SK-N-SH treated with all-trans-retinoic acid at 6 μM for 48 hours (cell line): Measurements from ENCODE around the gene MROH7.

Experiments used
- ATAC-seq: fragments of 200-7000 bp; cut with Tn5 transposase; 3 replicates; pipeline ENCODE4 v1.9.1; 2020; ENCODE audit warnings: mild to moderate bottlenecking, moderate library complexity
- ARNTL ChIP-seq: fragments of 450-650 bp; formaldehyde crosslinking; IDR thresholded peaks from 2 replicates; pipeline ENCODE4 v1.5.0; 2020; ENCODE audit warnings: low read depth, mild to moderate bottlenecking, moderate library complexity, borderline replicate concordance
- BACH2 ChIP-seq: fragments of 250-450 bp; sonication (Bioruptor Pico); IDR thresholded peaks from 2 replicates; pipeline ENCODE4 v1.9.0; 2021; ENCODE audit warnings: mild to moderate bottlenecking, borderline replicate concordance
- CREB5 ChIP-seq: fragments of 250-450 bp; sonication (Bioruptor Pico); IDR thresholded peaks from 2 replicates; pipeline ENCODE4 v1.5.1; 2020; ENCODE audit warnings: low read depth, mild to moderate bottlenecking, moderate library complexity
- CSDC2 ChIP-seq: fragments of 250-450 bp; sonication (Bioruptor Pico); IDR thresholded peaks from 2 replicates; pipeline ENCODE4 v1.5.0; 2020; ENCODE audit warnings: mild to moderate bottlenecking, moderate library complexity
- CSRNP3 ChIP-seq: fragments of 250-450 bp; sonication (Bioruptor Pico); IDR thresholded peaks from 2 replicates; pipeline ENCODE4 v1.5.1; 2021; ENCODE audit warnings: mild to moderate bottlenecking, moderate library complexity
- ESRRG ChIP-seq: fragments of 250-450 bp; sonication (Bioruptor Pico); IDR thresholded peaks from 2 replicates; pipeline ENCODE4 v1.6.1; 2021; ENCODE audit warnings: mild to moderate bottlenecking
- GLIS3 ChIP-seq: fragments of 250-450 bp; sonication (Bioruptor Pico); IDR thresholded peaks from 2 replicates; pipeline ENCODE4 v1.5.0; 2020; ENCODE audit warnings: mild to moderate bottlenecking, moderate library complexity
- OSR1 ChIP-seq: fragments of 250-450 bp; sonication (Bioruptor Pico); IDR thresholded peaks from 2 replicates; pipeline ENCODE4 v1.8.0; 2022; ENCODE audit warnings: moderate library complexity, mild to moderate bottlenecking, inconsistent platforms
- PATZ1 ChIP-seq: fragments of 250-450 bp; sonication (Bioruptor Pico); IDR thresholded peaks from 2 replicates; pipeline ENCODE4 v1.8.0; 2020; ENCODE audit warnings: mild to moderate bottlenecking, moderate library complexity, borderline replicate concordance
- POU6F1 ChIP-seq: fragments of 250-450 bp; sonication (Bioruptor Pico); IDR thresholded peaks from 2 replicates; pipeline ENCODE4 v1.8.0; 2021; ENCODE audit warnings: low read depth, mild to moderate bottlenecking, moderate library complexity, borderline replicate concordance
- PPARA ChIP-seq: fragments of 250-450 bp; sonication (Bioruptor Pico); IDR thresholded peaks from 2 replicates; pipeline ENCODE4 v1.5.0; 2020; ENCODE audit warnings: mild to moderate bottlenecking, borderline replicate concordance
- RARB ChIP-seq: fragments of 250-450 bp; sonication (Bioruptor Pico); IDR thresholded peaks from 2 replicates; pipeline ENCODE4 v1.8.0; 2021; ENCODE audit warnings: mild to moderate bottlenecking, moderate library complexity
- TOX ChIP-seq: fragments of 250-450 bp; sonication (Bioruptor Pico); IDR thresholded peaks from 2 replicates; pipeline ENCODE4 v1.8.0; 2021; ENCODE audit warnings: mild to moderate bottlenecking, moderate library complexity, borderline replicate concordance
- TSHZ2 ChIP-seq: fragments of 250-450 bp; sonication (Bioruptor Pico); IDR thresholded peaks from 2 replicates; pipeline ENCODE4 v1.5.0; 2020; ENCODE audit warnings: mild to moderate bottlenecking, moderate library complexity
- ZFP3 ChIP-seq: fragments of 250-450 bp; sonication (Bioruptor Pico); IDR thresholded peaks from 2 replicates; pipeline ENCODE4 v1.5.0; 2020; ENCODE audit warnings: mild to moderate bottlenecking, moderate library complexity
- ZFP30 ChIP-seq: fragments of 450-650 bp; formaldehyde crosslinking; IDR thresholded peaks from 2 replicates; pipeline ENCODE4 v1.5.0; 2022; ENCODE audit warnings: mild to moderate bottlenecking, moderate library complexity
- ZNF565 ChIP-seq: fragments of 450-650 bp; formaldehyde crosslinking; conservative IDR thresholded peaks from 2 replicates; pipeline ENCODE4 v1.5.0; 2020; ENCODE audit warnings: low read depth, mild to moderate bottlenecking, moderate library complexity
- ZNF70 ChIP-seq: fragments of 450-650 bp; formaldehyde crosslinking; IDR thresholded peaks from 2 replicates; pipeline ENCODE4 v1.5.0; 2020; ENCODE audit warnings: mild to moderate bottlenecking, moderate library complexity
- ZNF8 ChIP-seq: fragments of 450-650 bp; formaldehyde crosslinking; IDR thresholded peaks from 2 replicates; pipeline ENCODE4 v1.5.0; 2020; ENCODE audit warnings: mild to moderate bottlenecking, moderate library complexity

The MROH7 gene

GRCh38 chr1:54600947-54601721 lies 40.5 kb upstream of the MROH7 start:
- TF ChIP-seq ZNF70 (peak; percentile 76; the same call in 1 of the 2 replicates), ZFP30 (no peak)
- ATAC-seq = no peak

GRCh38 chr1:54601730-54602129 lies 39.9 kb upstream of the MROH7 start:
- TF ChIP-seq TOX (CRISPR knock-in tag) = no peak
- no peak for ATAC-seq

GRCh38 chr1:54602554-54602953 lies 39.0 kb upstream of the MROH7 start:
- no peak for TF ChIP-seq BACH2 (CRISPR knock-in tag)
- TF ChIP-seq ZNF70 = no peak
- no peak for TF ChIP-seq PPARA
- no peak for TF ChIP-seq ZNF8 (CRISPR knock-in tag)
- no peak for TF ChIP-seq TSHZ2 (CRISPR knock-in tag)
- no peak for TF ChIP-seq CSDC2 (CRISPR knock-in tag)
- TF ChIP-seq OSR1 (CRISPR knock-in tag) = no peak
- no peak for TF ChIP-seq ARNTL (CRISPR knock-in tag)
- no peak for TF ChIP-seq GLIS3 (CRISPR knock-in tag)
- no peak for TF ChIP-seq RARB (CRISPR knock-in tag)
- no peak for ATAC-seq

GRCh38 chr1:54603241-54603640 lies 38.3 kb upstream of the MROH7 start:
- TF ChIP-seq ZNF8 (CRISPR knock-in tag) (no peak), PATZ1 (no peak), CREB5 (CRISPR knock-in tag) (no peak), ZFP30 (no peak)
- ATAC-seq = no peak

GRCh38 chr1:54604051-54604450 lies 37.5 kb upstream of the MROH7 start:
- no peak for ATAC-seq
- TF ChIP-seq ESRRG (CRISPR knock-in tag) (no peak), CSRNP3 (no peak), ZFP3 (CRISPR knock-in tag) (no peak), RARB (CRISPR knock-in tag) (no peak), GLIS3 (CRISPR knock-in tag) (no peak), PATZ1 (no peak), PPARA (no peak), ZNF565 (CRISPR knock-in tag) (no peak), POU6F1 (CRISPR knock-in tag) (no peak), ARNTL (CRISPR knock-in tag) (no peak), ZNF70 (no peak), TOX (CRISPR knock-in tag) (no peak)
